Esophagus muscularis mucosa (tissue), 4 donors: ENCODE measurements around the gene EVI5. TPM values are rescaled to one million over a fixed set of nuclear protein-coding genes. Genes with fewer than 3 reads are reported as not detected.

Source experiments
- DNase-seq: peaks from one replicate; pipeline ENCODE4 v3.0.0-alpha.2; 2017; ENCODE audit errors: extremely low spot score
- H3K27ac ChIP-seq, 4 donors: fragments of 200-600 bp; sonication (generic); replicated peaks in 1 of 4; 1 replicate in 3 of 4; 2 replicates in 1 of 4; pipeline ENCODE4 v1.5.1; 2016 to 2019; ENCODE audit warnings: mild to moderate bottlenecking in 1 of 4
- H3K27me3 ChIP-seq, 4 donors: fragments of 200-600 bp; sonication (generic); one replicate each; pipeline versions ENCODE4 v1.5.1 to v1.6.0; 2016 to 2019
- H3K36me3 ChIP-seq, 4 donors: fragments of 200-600 bp; sonication (generic); one replicate each; pipeline ENCODE4 v1.5.1; 2016 to 2019
- H3K4me1 ChIP-seq, 4 donors: fragments of 200-600 bp; sonication (generic); one replicate each; pipeline ENCODE4 v1.5.1; 2016 to 2019
- H3K4me3 ChIP-seq, 4 donors: fragments of 200-600 bp; sonication (generic); 1 replicate in 2 of 4; 2 replicates in 2 of 4; pipeline ENCODE4 v1.5.1; 2016 to 2019; ENCODE audit warnings: mild to moderate bottlenecking in 4 of 4, moderate library complexity in 1 of 4
- H3K9me3 ChIP-seq, 4 donors: fragments of 200-600 bp; sonication (generic); 1 replicate in 3 of 4; 2 replicates in 1 of 4; pipeline ENCODE4 v1.5.1; 2016 to 2019
- EP300 ChIP-seq: sonication (generic); formaldehyde crosslinking; IDR thresholded peaks from one replicate; pipeline ENCODE4 v1.6.1; 2017; ENCODE audit warnings: antibody characterized with exemption
- POLR2A ChIP-seq: fragments of 450-650 bp; IDR thresholded peaks from one replicate; pipeline ENCODE4 v1.6.1; 2017; ENCODE audit warnings: antibody characterized with exemption, moderate library complexity, mild to moderate bottlenecking, low read depth
- POLR2AphosphoS5 ChIP-seq, 2 donors: sonication (generic); formaldehyde crosslinking; IDR thresholded peaks; one replicate each; pipeline ENCODE4 v1.6.1; 2017; ENCODE audit warnings: antibody characterized with exemption in 2 of 2
- WGBS: methylation state at CpG from one replicate; pipeline ENCODE4 v1.1.5; 2018; 5-methylcytosine and 5-hydroxymethylcytosine counted together
- intact Hi-C: fragments of 100-400 bp; cut with DNase I; formaldehyde crosslinking; loops from one replicate; pipeline ENCODE4 v1.15.1; 2023
- total RNA-seq, 4 donors: library from RNA; depleted of rRNA; stranded (reverse); fragments of >200 nt; gene quantifications; one replicate each; pipeline versions ENCODE4 v1.1.0 to v1.2.1, GENCODE V29; 2016
- TF ChIP-seq, protein P1 (sequence below), 3 experiments: fragments of 200-600 bp in 2 of 3; fragments of 450-650 bp in 1 of 3; sonication (generic) in 2 of 3; IDR thresholded peaks; one replicate each; pipeline ENCODE4 v1.5.1; 2017 to 2019; ENCODE audit warnings: antibody characterized with exemption in 3 of 3, mild to moderate bottlenecking in 2 of 3, moderate library complexity in 1 of 3

EVI5 gene
- total RNA-seq, 4 donors from 2014 or later: 32.3 to 55.2 (median 40.4) TPM

DNA sequence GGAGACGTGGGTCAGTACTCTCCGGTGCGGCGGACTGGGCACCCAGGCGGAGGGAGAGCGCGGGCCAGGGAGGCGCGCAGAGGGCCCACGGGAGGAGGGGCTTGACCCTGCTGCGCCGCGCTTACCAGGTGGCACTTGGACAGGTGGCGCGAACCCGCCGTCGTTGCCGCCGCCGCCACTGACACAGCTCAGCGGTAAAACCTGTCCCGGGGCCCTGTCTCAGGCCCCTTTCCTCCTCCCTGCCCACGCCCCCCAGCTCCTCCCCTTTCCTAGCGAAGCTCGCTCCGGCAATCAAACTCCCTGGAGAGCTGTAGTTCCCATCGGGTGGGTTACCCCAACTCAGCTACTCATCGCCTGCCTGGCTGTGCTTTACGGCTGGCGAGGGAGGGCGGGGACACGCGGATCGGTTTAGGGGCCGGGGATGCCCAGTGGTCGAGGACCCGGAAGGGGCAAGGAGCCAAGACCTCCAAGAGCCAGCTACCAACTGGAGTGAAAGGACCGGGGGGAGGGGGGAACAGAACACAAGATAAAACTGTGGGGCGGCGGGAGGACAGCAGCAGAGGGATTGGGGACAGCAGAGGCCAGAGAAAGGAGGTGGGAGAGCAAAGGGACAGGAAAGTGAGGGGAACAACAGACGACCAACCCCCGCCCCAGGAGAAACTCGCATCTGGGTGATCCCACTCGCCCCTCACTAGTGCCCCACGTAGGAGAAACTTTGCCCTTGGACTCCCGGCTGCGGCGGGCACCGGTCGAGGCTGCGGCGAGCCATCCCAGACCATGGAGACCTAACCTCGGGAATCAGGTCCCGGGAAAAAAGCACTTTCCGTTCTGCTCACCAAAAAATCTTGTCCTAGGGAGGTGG, 301.1 kb downstream of the EVI5 start:
- no peak for DNase-seq
- H3K4me1 ChIP-seq: peaks cover 50 to 70% (median 69%) of the 10 kb centered on the region in 4 donors
- WGBS: 2% methylated on average over 29 of the region's 56 CpGs
- peak overlapping the region; percentile 48 to 57 (median 54) for H3K4me3 ChIP-seq
- intact Hi-C loops: no loop called here
- no peak overlapping the region for H3K27ac ChIP-seq
- no peak for TF ChIP-seq EP300
- no peak for TF ChIP-seq POLR2A
- no peak for TF ChIP-seq POLR2AphosphoS5 (IDR thresholded peaks at IDR 0.05)
- TF ChIP-seq, protein P1, sequence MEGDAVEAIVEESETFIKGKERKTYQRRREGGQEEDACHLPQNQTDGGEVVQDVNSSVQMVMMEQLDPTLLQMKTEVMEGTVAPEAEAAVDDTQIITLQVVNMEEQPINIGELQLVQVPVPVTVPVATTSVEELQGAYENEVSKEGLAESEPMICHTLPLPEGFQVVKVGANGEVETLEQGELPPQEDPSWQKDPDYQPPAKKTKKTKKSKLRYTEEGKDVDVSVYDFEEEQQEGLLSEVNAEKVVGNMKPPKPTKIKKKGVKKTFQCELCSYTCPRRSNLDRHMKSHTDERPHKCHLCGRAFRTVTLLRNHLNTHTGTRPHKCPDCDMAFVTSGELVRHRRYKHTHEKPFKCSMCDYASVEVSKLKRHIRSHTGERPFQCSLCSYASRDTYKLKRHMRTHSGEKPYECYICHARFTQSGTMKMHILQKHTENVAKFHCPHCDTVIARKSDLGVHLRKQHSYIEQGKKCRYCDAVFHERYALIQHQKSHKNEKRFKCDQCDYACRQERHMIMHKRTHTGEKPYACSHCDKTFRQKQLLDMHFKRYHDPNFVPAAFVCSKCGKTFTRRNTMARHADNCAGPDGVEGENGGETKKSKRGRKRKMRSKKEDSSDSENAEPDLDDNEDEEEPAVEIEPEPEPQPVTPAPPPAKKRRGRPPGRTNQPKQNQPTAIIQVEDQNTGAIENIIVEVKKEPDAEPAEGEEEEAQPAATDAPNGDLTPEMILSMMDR (IDR thresholded peaks at IDR 0.05): no peak
- peaks cover 20 to 95% (median 69%) of the 10 kb centered on the region in 4 donors for H3K27me3 ChIP-seq
- no peaks in the 10 kb centered on the region for H3K9me3 ChIP-seq
- H3K36me3 ChIP-seq: no peaks in the 10 kb centered on the region

DNA sequence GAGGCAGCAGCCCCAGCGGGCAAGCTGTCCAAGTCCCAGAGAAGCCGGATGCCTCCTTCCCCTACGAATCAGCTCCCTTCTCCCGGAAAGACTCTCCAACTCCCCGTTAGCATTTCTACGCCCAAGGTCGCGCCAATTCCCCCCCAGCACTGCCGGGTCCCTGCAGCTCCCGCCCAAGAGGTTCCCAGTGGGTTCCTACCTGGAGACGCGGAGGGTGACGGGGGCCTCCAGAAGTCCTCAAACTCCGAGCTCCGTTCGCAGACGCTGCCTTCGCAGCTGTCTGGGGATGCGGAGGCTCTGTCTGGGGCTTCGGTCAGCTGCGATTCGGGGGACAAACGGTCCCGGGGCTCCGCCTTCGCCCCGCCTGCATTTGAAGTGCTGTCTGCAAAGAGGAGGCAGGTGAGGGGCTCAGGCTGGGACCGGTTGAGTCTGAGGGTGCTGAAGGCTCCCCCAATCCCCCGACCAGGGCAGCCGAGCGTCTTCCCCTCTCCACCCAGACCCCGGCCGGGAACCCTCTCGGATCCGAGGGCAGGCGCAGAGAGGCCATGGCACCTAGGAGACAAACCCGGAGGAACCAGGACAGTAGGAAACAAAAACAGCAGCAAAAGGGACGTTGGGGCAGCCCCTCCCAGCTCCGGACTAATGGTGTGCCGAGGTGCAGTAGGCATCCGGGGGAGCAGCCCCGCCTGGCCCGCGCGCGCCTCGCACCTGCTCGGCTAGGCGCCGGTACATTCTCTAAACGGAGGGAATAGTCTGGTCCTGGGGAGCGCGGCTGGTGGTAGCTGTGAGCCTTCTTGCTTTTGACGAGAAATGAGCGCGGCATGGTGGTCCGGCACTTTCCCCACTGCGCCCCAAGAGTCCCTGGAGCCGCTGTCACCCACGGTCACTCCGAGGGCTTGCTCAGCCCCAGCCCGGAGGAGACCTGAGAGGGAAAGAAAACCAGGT, 302.0 kb downstream of the EVI5 start:
- H3K27ac ChIP-seq: no peak overlapping the region
- intact Hi-C loops: no loop called here

DNA sequence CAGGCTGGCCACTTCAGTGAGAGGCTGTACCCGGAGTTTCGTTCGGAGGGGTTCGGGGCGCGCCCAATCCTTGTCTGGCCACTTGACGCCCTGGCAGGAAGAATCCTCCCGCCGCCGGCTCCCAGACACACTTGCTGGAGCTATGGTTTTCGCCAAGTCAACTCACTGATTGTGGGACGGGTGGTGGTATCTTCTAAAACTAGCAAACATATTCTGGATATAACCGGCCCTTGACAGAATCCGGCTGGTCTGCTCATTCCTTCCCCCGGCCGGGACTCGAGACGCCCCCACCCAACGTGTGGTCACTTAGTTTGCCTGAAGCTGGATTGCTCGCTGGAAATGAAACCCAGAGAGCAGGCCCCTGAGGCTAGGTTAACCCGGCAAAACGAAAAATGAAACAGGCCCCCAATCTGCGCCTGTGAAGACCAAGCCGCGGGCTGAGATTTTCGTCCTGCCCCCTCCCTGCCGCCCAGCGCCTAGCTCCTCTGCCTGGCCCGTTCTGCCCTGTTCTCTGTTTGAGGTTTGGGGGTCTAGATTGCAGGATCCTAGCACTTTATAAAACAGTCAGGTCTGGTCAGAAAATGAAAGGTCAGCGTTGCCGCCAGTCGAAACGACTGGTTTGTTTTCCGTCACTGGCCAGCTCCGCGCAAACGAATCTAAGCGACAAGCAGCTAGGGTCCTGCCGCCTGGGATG, 302.8 kb downstream of the EVI5 start:
- DNase-seq: no peak
- TF ChIP-seq POLR2A (no peak), POLR2AphosphoS5 (IDR thresholded peaks at IDR 0.05) (no peak), EP300 (no peak)
- TF ChIP-seq, protein P1 (IDR thresholded peaks at IDR 0.05): no peak
- WGBS: 8% methylated on average over 30 of the region's 39 CpGs
- no peaks in the 10 kb centered on the region for H3K36me3 ChIP-seq
- intact Hi-C loops: no loop called here
- no peak overlapping the region for H3K27ac ChIP-seq
- H3K27me3 ChIP-seq: peaks cover 20 to 93% (median 66%) of the 10 kb centered on the region in 4 donors
- H3K9me3 ChIP-seq: no peaks in the 10 kb centered on the region
- peak overlapping the region; percentile 48 to 57 (median 54) for H3K4me3 ChIP-seq
- peaks cover 50 to 70% (median 69%) of the 10 kb centered on the region in 4 donors for H3K4me1 ChIP-seq

More for the DNA sequence above, 302.0 kb downstream of the EVI5 start:
- 20% methylated on average over 21 of the region's 62 CpGs for WGBS
- H3K4me1 ChIP-seq: peaks cover 50 to 70% (median 69%) of the 10 kb centered on the region in 4 donors
- peaks cover 20 to 95% (median 69%) of the 10 kb centered on the region in 4 donors for H3K27me3 ChIP-seq
- TF ChIP-seq POLR2A (no peak), POLR2AphosphoS5 (IDR thresholded peaks at IDR 0.05) (no peak), EP300 (no peak)
- TF ChIP-seq, protein P1 (IDR thresholded peaks at IDR 0.05): no peak
- H3K4me3 ChIP-seq: peak overlapping the region; percentile 48 to 57 (median 54)
- no peaks in the 10 kb centered on the region for H3K36me3 ChIP-seq
- DNase-seq: no peak
- no peaks in the 10 kb centered on the region for H3K9me3 ChIP-seq

DNA sequence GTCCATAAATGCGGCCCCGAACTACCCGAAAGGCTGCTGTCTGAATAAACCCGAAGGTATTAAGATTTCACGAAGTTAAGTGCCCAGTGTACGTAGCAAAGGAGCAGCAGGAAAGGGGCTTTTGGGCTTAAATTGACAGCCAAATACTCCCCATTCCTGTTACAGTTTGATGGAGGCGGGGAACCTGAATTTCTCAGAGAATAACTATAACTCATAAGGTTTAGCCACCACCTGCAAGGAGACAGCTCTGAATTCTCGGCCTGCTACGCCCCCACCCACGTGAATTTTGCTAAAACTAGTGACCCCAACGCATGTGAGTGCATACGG, 303.3 kb downstream of the EVI5 start:
- no peak for TF ChIP-seq EP300
- no peak for TF ChIP-seq POLR2AphosphoS5 (IDR thresholded peaks at IDR 0.05)
- peak overlapping the region in 3 of 4 donors; percentile 48 to 57 (median 52) for H3K4me3 ChIP-seq
- no peaks in the 10 kb centered on the region for H3K36me3 ChIP-seq
- peaks cover 20 to 87% (median 61%) of the 10 kb centered on the region in 4 donors for H3K27me3 ChIP-seq
- H3K4me1 ChIP-seq: peaks cover 50 to 66% (median 64%) of the 10 kb centered on the region in 4 donors
- no peak overlapping the region for H3K27ac ChIP-seq
- 21% methylated on average over 10 of the region's 12 CpGs for WGBS
- no peak for DNase-seq
- intact Hi-C loops: no loop called here
- no peaks in the 10 kb centered on the region for H3K9me3 ChIP-seq
